CD4-positive, alpha-beta T cell treated with Interleukin-17A for 1 hour (primary cell): ENCODE measurements around the gene ATRNL1.

Experiments
- DNase-seq: peaks from one replicate; pipeline ENCODE4 v3.0.0-alpha.2; 2020

ATRNL1 gene

DNA sequence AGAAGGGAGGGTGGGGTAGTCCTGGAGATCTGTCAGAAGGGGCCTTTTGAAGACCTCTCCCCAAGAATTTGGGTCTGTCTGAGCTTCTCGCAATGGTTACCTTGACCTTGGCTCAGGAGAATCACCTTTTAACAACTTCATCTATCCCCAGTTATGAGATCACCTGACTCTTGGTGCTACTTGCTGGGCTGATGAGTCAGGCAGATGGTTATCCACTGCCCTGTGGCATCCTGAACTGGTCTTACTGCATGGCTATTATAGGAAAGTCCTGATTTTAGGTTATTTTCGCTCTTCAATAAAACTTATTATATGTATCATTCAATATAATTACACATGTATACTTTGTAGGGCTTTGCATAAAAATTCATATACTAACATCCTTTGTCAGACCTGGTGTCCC lies 905.1 kb downstream of the ATRNL1 start:
- DNase-seq: no peak
